T-helper 2 cell treated with Interferon-gamma antibody and Interleukin-4, amounts not matched to agents 5 μg/mL and 100 μg/mL, for 36 hours (primary cell): ENCODE measurements around the gene DDI2.
"Not testable (repeated sequence)": the region's sequence is repeated elsewhere in the genome, so short reads cannot be mapped to it uniquely, and the experiment has no call there.

Source experiments
- DNase-seq: peaks from one replicate; pipeline ENCODE4 v3.0.0; 2021; ENCODE audit warnings: low spot score
- H3K27ac Mint-ChIP-seq: one replicate; pipeline ENCODE4 v1.8.0; 2021; ENCODE audit warnings: mild to moderate bottlenecking, mixed read lengths
- H3K27me3 Mint-ChIP-seq: one replicate; pipeline ENCODE4 v1.8.0; 2021; ENCODE audit warnings: low read depth, mixed read lengths
- H3K36me3 Mint-ChIP-seq: one replicate; pipeline ENCODE4 v1.8.0; 2021; ENCODE audit warnings: low read depth, mixed read lengths
- H3K4me1 Mint-ChIP-seq: one replicate; pipeline ENCODE4 v1.8.0; 2021; ENCODE audit warnings: low read depth, mixed read lengths
- H3K4me3 Mint-ChIP-seq: one replicate; pipeline ENCODE4 v1.8.0; 2022; ENCODE audit warnings: mild to moderate bottlenecking, moderate library complexity, mixed read lengths
- H3K9me3 Mint-ChIP-seq: one replicate; pipeline ENCODE4 v1.8.0; 2021; ENCODE audit warnings: mixed read lengths

The DDI2 gene

GRCh38 chr1:15637826-15638225 is 20.6 kb downstream of the DDI2 start:
- Mint-ChIP-seq H3K4me1 (peaks cover 2% of the 10 kb centered on the region), H3K36me3 (peaks cover 44% of the 10 kb centered on the region), H3K27me3 (no peaks in the 10 kb centered on the region)

GRCh38 chr1:15639262-15639661 is 22.0 kb downstream of the DDI2 start:
- no peak for DNase-seq
- peaks cover 2% of the 10 kb centered on the region for H3K4me1 Mint-ChIP-seq
- H3K27ac Mint-ChIP-seq: no peak overlapping the region
- no peaks in the 10 kb centered on the region for H3K9me3 Mint-ChIP-seq
- no peak overlapping the region for H3K4me3 Mint-ChIP-seq
- no peaks in the 10 kb centered on the region for H3K27me3 Mint-ChIP-seq
- H3K36me3 Mint-ChIP-seq: peaks cover 45% of the 10 kb centered on the region

More at GRCh38 chr1:15637826-15638225, 20.6 kb downstream of the DDI2 start:
- Mint-ChIP-seq H3K4me3 (no peak overlapping the region), H3K27ac (no peak overlapping the region), H3K9me3 (no peaks in the 10 kb centered on the region)
- DNase-seq: no peak

- peaks cover 2% of the 10 kb centered on the region for H3K4me1 Mint-ChIP-seq
- H3K27ac Mint-ChIP-seq: no peak overlapping the region
- H3K36me3 Mint-ChIP-seq: peaks cover 43% of the 10 kb centered on the region
- no peak for DNase-seq
- H3K9me3 Mint-ChIP-seq: no peaks in the 10 kb centered on the region
- H3K27me3 Mint-ChIP-seq: no peaks in the 10 kb centered on the region
- H3K4me3 Mint-ChIP-seq: no peak overlapping the region
Measured at GRCh38 chr1:15639931-15640330, 22.7 kb downstream of the DDI2 start.

- Mint-ChIP-seq H3K27ac (no peak overlapping the region), H3K27me3 (no peaks in the 10 kb centered on the region), H3K36me3 (peaks cover 47% of the 10 kb centered on the region), H3K4me3 (no peak overlapping the region), H3K9me3 (no peaks in the 10 kb centered on the region), H3K4me1 (peaks cover 2% of the 10 kb centered on the region)
- DNase-seq: no peak
Measured at GRCh38 chr1:15640667-15641066, 23.4 kb downstream of the DDI2 start.

- H3K27ac Mint-ChIP-seq: no peak overlapping the region
- no peak overlapping the region for H3K4me3 Mint-ChIP-seq
- no peaks in the 10 kb centered on the region for H3K9me3 Mint-ChIP-seq
- H3K36me3 Mint-ChIP-seq: peaks cover 36% of the 10 kb centered on the region
- no peaks in the 10 kb centered on the region for H3K27me3 Mint-ChIP-seq
- no peak for DNase-seq
- no peaks in the 10 kb centered on the region for H3K4me1 Mint-ChIP-seq
Measured at GRCh38 chr1:15649937-15650336, 32.7 kb downstream of the DDI2 start.

GRCh38 chr1:15650433-15650832 is 33.2 kb downstream of the DDI2 start:
- Mint-ChIP-seq H3K27ac (no peak overlapping the region), H3K27me3 (no peaks in the 10 kb centered on the region), H3K4me3 (no peak overlapping the region), H3K4me1 (no peaks in the 10 kb centered on the region), H3K36me3 (peaks cover 31% of the 10 kb centered on the region), H3K9me3 (no peaks in the 10 kb centered on the region)
- no peak for DNase-seq

GRCh38 chr1:15652130-15652529 is 34.9 kb downstream of the DDI2 start:
- peaks cover 34% of the 10 kb centered on the region for H3K36me3 Mint-ChIP-seq
- H3K4me1 Mint-ChIP-seq, DNase-seq, H3K9me3 Mint-ChIP-seq, H3K4me3 Mint-ChIP-seq, H3K27me3 Mint-ChIP-seq: not testable (repeated sequence)
- H3K27ac Mint-ChIP-seq: peak overlapping the region; percentile 7

GRCh38 chr1:15654091-15654690 is 36.9 kb downstream of the DDI2 start:
- Mint-ChIP-seq H3K36me3 (peaks cover 35% of the 10 kb centered on the region), H3K4me1 (peaks cover 5% of the 10 kb centered on the region), H3K9me3 (no peaks in the 10 kb centered on the region), H3K27ac (no peak overlapping the region), H3K27me3 (no peaks in the 10 kb centered on the region), H3K4me3 (no peak overlapping the region)
- DNase-seq: no peak

GRCh38 chr1:15656464-15656863 is 39.2 kb downstream of the DDI2 start:
- DNase-seq: no peak
- Mint-ChIP-seq H3K4me3 (no peak overlapping the region), H3K27ac (no peak overlapping the region), H3K9me3 (no peaks in the 10 kb centered on the region), H3K36me3 (peaks cover 42% of the 10 kb centered on the region), H3K4me1 (peaks cover 5% of the 10 kb centered on the region), H3K27me3 (no peaks in the 10 kb centered on the region)

GRCh38 chr1:15657021-15657420 is 39.8 kb downstream of the DDI2 start:
- Mint-ChIP-seq H3K4me3 (no peak overlapping the region), H3K27ac (no peak overlapping the region), H3K4me1 (peaks cover 5% of the 10 kb centered on the region), H3K27me3 (no peaks in the 10 kb centered on the region), H3K36me3 (peaks cover 40% of the 10 kb centered on the region), H3K9me3 (no peaks in the 10 kb centered on the region)
- DNase-seq: no peak

GRCh38 chr1:15660151-15660550 is 42.9 kb downstream of the DDI2 start:
- Mint-ChIP-seq H3K4me1 (peaks cover 5% of the 10 kb centered on the region), H3K9me3 (no peaks in the 10 kb centered on the region), H3K4me3 (no peak overlapping the region), H3K27me3 (no peaks in the 10 kb centered on the region), H3K27ac (no peak overlapping the region), H3K36me3 (peaks cover 33% of the 10 kb centered on the region)
- no peak for DNase-seq

GRCh38 chr1:15662477-15662876 is 45.2 kb downstream of the DDI2 start:
- DNase-seq: no peak
- Mint-ChIP-seq H3K27ac (no peak overlapping the region), H3K9me3 (no peaks in the 10 kb centered on the region), H3K27me3 (no peaks in the 10 kb centered on the region), H3K4me1 (no peaks in the 10 kb centered on the region), H3K36me3 (peaks cover 28% of the 10 kb centered on the region), H3K4me3 (no peak overlapping the region)

GRCh38 chr1:15663925-15664324 is 46.7 kb downstream of the DDI2 start:
- H3K36me3 Mint-ChIP-seq: peaks cover 24% of the 10 kb centered on the region
- no peaks in the 10 kb centered on the region for H3K27me3 Mint-ChIP-seq
- no peak for DNase-seq
- H3K4me1 Mint-ChIP-seq: no peaks in the 10 kb centered on the region
- no peak overlapping the region for H3K4me3 Mint-ChIP-seq
- no peak overlapping the region for H3K27ac Mint-ChIP-seq
- H3K9me3 Mint-ChIP-seq: no peaks in the 10 kb centered on the region

- Mint-ChIP-seq H3K27ac (no peak overlapping the region), H3K27me3 (no peaks in the 10 kb centered on the region)
Measured at GRCh38 chr1:15667362-15667761, 50.1 kb downstream of the DDI2 start.

GRCh38 chr1:15668089-15668754 is 51.0 kb downstream of the DDI2 start:
- no peaks in the 10 kb centered on the region for H3K4me1 Mint-ChIP-seq
- H3K9me3 Mint-ChIP-seq: no peaks in the 10 kb centered on the region
- no peaks in the 10 kb centered on the region for H3K27me3 Mint-ChIP-seq
- no peaks in the 10 kb centered on the region for H3K36me3 Mint-ChIP-seq
- no peak for DNase-seq
- H3K4me3 Mint-ChIP-seq: no peak overlapping the region
- no peak overlapping the region for H3K27ac Mint-ChIP-seq

More at GRCh38 chr1:15667362-15667761, 50.1 kb downstream of the DDI2 start:
- no peak for DNase-seq
- Mint-ChIP-seq H3K36me3 (no peaks in the 10 kb centered on the region), H3K4me1 (no peaks in the 10 kb centered on the region), H3K4me3 (no peak overlapping the region), H3K9me3 (no peaks in the 10 kb centered on the region)
